ENCODE measurements around the gene MRPL39. TPM values are rescaled to one million over a fixed set of nuclear protein-coding genes. Genes with fewer than 3 reads are reported as not detected.

The MRPL39 gene
- total and polyA plus RNA-seq, 9 of the 15 experiments (the other 6 are each of a cell fraction or from before 2014, with no cell fraction given): 65.4 to 247 (median 105) TPM

DNA sequence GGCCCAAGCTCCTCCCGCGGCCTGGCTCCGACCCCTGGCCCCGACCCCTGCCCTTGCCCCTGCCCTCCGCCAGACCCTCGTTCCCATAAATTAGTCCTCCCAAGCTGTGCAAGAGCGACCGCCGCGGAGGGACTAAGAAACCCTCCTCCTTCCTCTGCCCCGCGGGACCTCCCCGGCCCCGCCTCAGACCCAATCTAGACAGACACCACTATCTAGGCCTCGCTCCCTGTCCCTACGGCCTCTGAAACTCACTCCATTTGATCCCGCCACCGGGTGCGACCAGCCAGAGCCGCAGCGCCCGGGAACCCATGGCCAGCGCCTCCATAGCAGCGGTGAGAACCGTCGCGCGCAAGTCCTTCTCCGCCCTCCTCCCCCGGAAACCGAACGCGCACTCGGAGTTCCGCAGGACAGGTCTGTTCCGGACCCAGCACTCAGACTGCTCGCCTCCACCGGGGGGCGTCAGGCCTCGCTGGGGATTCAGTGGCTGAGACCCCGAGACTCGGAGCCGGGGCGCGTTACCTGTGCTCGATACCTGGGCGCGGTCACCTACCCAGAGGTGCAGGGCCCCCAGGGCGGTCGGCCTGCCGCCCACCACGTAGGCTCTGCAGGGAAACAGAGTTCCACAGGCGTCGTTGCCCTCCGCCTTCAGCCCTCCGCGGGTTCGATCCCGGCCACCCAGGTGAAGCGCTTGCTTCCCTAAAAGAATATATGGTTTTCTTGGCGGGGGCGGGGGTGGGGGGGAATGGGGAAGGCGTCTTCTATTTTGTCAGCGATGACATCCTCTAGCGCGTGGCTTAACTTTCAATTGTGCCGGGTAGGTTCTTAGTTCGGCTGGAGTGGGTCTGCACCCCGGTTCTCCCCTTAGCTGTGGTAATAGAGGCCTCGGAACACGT is at the start of gene MRPL39 (continued):
- TF ChIP-seq BHLHE40 (IDR thresholded peaks at IDR 0.05; ENCODE audit: low read length) (peak; percentile 60), TBL1XR1 (IDR thresholded peaks at IDR 0.05; ENCODE audit: low read length in 2 of 2) (peak; percentile 68 to 83; a peak in 2 of 4 replicates), DIDO1 (tag; IDR thresholded peaks at IDR 0.05; ENCODE audit: low read depth) (peak; percentile 97), LEF1 (IDR thresholded peaks at IDR 0.05) (0 out of 2 replicates have a peak, but pooled peaks have one; percentile 19), EGR1 (conservative IDR thresholded peaks at IDR 0.05) (peak; percentile 49), MYC (IDR thresholded peaks at IDR 0.05; ENCODE audit: low read depth, low read length) (peak; percentile 85), MYC (CRISPR knock-in tag; IDR thresholded peaks at IDR 0.05; ENCODE audit: borderline replicate concordance, low read depth) (peak; percentile 64; the same call in 1 of the 2 replicates), LCOR (CRISPR knock-in tag; IDR thresholded peaks at IDR 0.05) (0 out of 2 replicates have a peak, but pooled peaks have one; percentile 73), TCFL5 (CRISPR knock-in tag; conservative IDR thresholded peaks at IDR 0.05) (no peak), ZNF696 (CRISPR knock-in tag; conservative IDR thresholded peaks at IDR 0.05) (no peak), ELF4 (CRISPR knock-in tag; IDR thresholded peaks at IDR 0.05) (no peak), ZNF75A (CRISPR knock-in tag; IDR thresholded peaks at IDR 0.05) (no peak), ZNF79 (CRISPR knock-in tag; IDR thresholded peaks at IDR 0.05; ENCODE audit: low read depth) (no peak), SRF (CRISPR knock-in tag; IDR thresholded peaks at IDR 0.05) (0 out of 4 replicates have a peak, but pooled peaks of 1 of the 2 experiments have one; percentile 41), ZNF445 (CRISPR knock-in tag; IDR thresholded peaks at IDR 0.05; ENCODE audit: low read depth) (no peak), RHOXF2B (CRISPR knock-in tag; conservative IDR thresholded peaks at IDR 0.05) (no peak), JUND (IDR thresholded peaks at IDR 0.05; ENCODE audit: borderline replicate concordance, low read depth, low read length) (peak; percentile 79), JUND (tag; IDR thresholded peaks at IDR 0.05; ENCODE audit: borderline replicate concordance, low read depth, low read length) (no peak; the same call in 2 of the 3 replicates), RBM15 (IDR thresholded peaks at IDR 0.05; ENCODE audit: insufficient read depth, low read length) (no peak), TSC22D4 (tag; IDR thresholded peaks at IDR 0.05) (no peak)
- TF ChIP-seq, protein P1, sequence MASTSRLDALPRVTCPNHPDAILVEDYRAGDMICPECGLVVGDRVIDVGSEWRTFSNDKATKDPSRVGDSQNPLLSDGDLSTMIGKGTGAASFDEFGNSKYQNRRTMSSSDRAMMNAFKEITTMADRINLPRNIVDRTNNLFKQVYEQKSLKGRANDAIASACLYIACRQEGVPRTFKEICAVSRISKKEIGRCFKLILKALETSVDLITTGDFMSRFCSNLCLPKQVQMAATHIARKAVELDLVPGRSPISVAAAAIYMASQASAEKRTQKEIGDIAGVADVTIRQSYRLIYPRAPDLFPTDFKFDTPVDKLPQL (IDR thresholded peaks at IDR 0.05; ENCODE audit: extremely low read depth, insufficient read length): peak; percentile 41
- TF ChIP-seq, protein P2, sequence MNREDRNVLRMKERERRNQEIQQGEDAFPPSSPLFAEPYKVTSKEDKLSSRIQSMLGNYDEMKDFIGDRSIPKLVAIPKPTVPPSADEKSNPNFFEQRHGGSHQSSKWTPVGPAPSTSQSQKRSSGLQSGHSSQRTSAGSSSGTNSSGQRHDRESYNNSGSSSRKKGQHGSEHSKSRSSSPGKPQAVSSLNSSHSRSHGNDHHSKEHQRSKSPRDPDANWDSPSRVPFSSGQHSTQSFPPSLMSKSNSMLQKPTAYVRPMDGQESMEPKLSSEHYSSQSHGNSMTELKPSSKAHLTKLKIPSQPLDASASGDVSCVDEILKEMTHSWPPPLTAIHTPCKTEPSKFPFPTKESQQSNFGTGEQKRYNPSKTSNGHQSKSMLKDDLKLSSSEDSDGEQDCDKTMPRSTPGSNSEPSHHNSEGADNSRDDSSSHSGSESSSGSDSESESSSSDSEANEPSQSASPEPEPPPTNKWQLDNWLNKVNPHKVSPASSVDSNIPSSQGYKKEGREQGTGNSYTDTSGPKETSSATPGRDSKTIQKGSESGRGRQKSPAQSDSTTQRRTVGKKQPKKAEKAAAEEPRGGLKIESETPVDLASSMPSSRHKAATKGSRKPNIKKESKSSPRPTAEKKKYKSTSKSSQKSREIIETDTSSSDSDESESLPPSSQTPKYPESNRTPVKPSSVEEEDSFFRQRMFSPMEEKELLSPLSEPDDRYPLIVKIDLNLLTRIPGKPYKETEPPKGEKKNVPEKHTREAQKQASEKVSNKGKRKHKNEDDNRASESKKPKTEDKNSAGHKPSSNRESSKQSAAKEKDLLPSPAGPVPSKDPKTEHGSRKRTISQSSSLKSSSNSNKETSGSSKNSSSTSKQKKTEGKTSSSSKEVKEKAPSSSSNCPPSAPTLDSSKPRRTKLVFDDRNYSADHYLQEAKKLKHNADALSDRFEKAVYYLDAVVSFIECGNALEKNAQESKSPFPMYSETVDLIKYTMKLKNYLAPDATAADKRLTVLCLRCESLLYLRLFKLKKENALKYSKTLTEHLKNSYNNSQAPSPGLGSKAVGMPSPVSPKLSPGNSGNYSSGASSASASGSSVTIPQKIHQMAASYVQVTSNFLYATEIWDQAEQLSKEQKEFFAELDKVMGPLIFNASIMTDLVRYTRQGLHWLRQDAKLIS (CRISPR knock-in tag; IDR thresholded peaks at IDR 0.05): no peak
- TF ChIP-seq, protein P3, sequence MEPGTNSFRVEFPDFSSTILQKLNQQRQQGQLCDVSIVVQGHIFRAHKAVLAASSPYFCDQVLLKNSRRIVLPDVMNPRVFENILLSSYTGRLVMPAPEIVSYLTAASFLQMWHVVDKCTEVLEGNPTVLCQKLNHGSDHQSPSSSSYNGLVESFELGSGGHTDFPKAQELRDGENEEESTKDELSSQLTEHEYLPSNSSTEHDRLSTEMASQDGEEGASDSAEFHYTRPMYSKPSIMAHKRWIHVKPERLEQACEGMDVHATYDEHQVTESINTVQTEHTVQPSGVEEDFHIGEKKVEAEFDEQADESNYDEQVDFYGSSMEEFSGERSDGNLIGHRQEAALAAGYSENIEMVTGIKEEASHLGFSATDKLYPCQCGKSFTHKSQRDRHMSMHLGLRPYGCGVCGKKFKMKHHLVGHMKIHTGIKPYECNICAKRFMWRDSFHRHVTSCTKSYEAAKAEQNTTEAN (CRISPR knock-in tag; IDR thresholded peaks at IDR 0.05): no peak
